DND-41 (cell line): ENCODE results near the gene WDR89.

ENCODE experiments used
- ATAC-seq: fragments of 200-7000 bp; cut with Tn5 transposase; 3 replicates; pipeline ENCODE4 v1.9.1; 2021; ENCODE audit warnings: low read depth; ENCODE audit not compliant: insufficient read depth
- DNase-seq: peaks from one replicate; pipeline ENCODE4 v3.0.0-alpha.2; 2020
- H2AFZ ChIP-seq: 2 replicates; pipeline ENCODE4 v1.6.0; 2012; ENCODE audit warnings: low read depth, low read length
- H3K27ac ChIP-seq: 2 replicates; pipeline ENCODE4 v1.5.1; 2012; ENCODE audit warnings: low read length, inconsistent platforms
- H3K27me3 ChIP-seq: fragments of 200-600 bp; sonication (generic); 2 replicates; pipeline ENCODE4 v1.6.0; 2012; ENCODE audit warnings: low read length, mild to moderate bottlenecking, inconsistent platforms; ENCODE audit not compliant: insufficient read depth, poor library complexity
- H3K36me3 ChIP-seq: 2 replicates; pipeline ENCODE4 v1.5.1; 2012; ENCODE audit warnings: low read length, inconsistent platforms; ENCODE audit not compliant: insufficient read depth
- H3K4me1 ChIP-seq: 2 replicates; pipeline ENCODE4 v1.5.1; 2012; ENCODE audit warnings: mild to moderate bottlenecking, low read length; ENCODE audit not compliant: insufficient read depth
- H3K4me2 ChIP-seq: 2 replicates; pipeline ENCODE4 v1.6.0; 2012; ENCODE audit warnings: mild to moderate bottlenecking, moderate library complexity, low read length, inconsistent platforms; ENCODE audit not compliant: insufficient read depth
- H3K4me3 ChIP-seq, 2 experiments: fragments of 200-600 bp in 1 of 2; shearing (Covaris generic) in 1 of 2; 2 replicates each; pipeline ENCODE4 v1.5.1; 2012 to 2016; ENCODE audit warnings: inconsistent platforms in 2 of 2, low read length in 2 of 2, mild to moderate bottlenecking in 2 of 2, low read depth in 1 of 2, moderate library complexity in 1 of 2
- H3K79me2 ChIP-seq: 2 replicates; pipeline ENCODE4 v1.6.0; 2012; ENCODE audit warnings: low read length, inconsistent platforms; ENCODE audit not compliant: insufficient read depth
- H3K9ac ChIP-seq: 2 replicates; pipeline ENCODE4 v1.6.0; 2012; ENCODE audit warnings: low read depth, mild to moderate bottlenecking, inconsistent platforms, low read length, moderate library complexity
- H3K9me3 ChIP-seq: 2 replicates; pipeline ENCODE4 v1.5.1; 2012; ENCODE audit warnings: low read length, moderate library complexity, mild to moderate bottlenecking, inconsistent platforms; ENCODE audit not compliant: insufficient read depth, severe bottlenecking
- H4K20me1 ChIP-seq: 2 replicates; pipeline ENCODE4 v1.6.0; 2012; ENCODE audit warnings: low read length; ENCODE audit not compliant: insufficient read depth
- EZH2 ChIP-seq: IDR thresholded peaks from 3 replicates; pipeline ENCODE4 v1.6.1; 2012; ENCODE audit warnings: borderline replicate concordance, low read depth, mild to moderate bottlenecking, moderate library complexity, low read length, inconsistent platforms; ENCODE audit not compliant: severe bottlenecking
- TF ChIP-seq, protein P1 (sequence below): IDR thresholded peaks from 2 replicates; pipeline ENCODE4 v1.5.1; 2012; ENCODE audit warnings: borderline replicate concordance, low read length, moderate library complexity, mild to moderate bottlenecking; ENCODE audit not compliant: poor library complexity, severe bottlenecking; ENCODE audit errors: extremely low read depth

The WDR89 gene

DNA sequence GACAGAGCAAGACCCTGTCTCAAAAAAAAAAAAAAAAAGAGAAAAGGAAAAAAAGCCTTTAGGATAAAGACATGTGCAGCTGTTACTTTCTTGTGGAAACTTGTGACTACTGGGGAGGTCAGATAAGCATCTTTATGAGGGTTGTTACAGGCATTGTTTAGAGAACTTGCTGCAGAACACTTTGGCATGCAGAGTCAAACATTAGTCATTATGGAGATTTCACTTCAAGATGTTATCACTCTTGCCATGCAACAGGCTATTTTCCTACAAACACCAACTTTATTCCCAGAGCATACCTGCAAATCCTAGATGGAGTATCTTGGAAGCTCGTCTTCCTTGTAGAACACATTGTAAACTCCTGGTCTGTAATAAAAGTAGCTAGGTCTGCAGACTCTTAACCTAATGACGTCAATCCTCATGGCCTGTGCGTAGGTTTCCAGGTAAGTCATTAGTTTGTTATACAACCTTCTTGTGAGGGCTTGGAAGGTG lies 36.3 kb upstream of the WDR89 start:
- no peaks in the 10 kb centered on the region for H3K79me2 ChIP-seq
- H3K4me2 ChIP-seq: no peak overlapping the region
- ATAC-seq (peak; percentile 37; the same call in 1 of the 3 replicates), DNase-seq (no peak)
- H2AFZ ChIP-seq: no peak overlapping the region
- H3K4me3 ChIP-seq: no peak overlapping the region
- no peaks in the 10 kb centered on the region for H3K36me3 ChIP-seq
- TF ChIP-seq, protein P1, sequence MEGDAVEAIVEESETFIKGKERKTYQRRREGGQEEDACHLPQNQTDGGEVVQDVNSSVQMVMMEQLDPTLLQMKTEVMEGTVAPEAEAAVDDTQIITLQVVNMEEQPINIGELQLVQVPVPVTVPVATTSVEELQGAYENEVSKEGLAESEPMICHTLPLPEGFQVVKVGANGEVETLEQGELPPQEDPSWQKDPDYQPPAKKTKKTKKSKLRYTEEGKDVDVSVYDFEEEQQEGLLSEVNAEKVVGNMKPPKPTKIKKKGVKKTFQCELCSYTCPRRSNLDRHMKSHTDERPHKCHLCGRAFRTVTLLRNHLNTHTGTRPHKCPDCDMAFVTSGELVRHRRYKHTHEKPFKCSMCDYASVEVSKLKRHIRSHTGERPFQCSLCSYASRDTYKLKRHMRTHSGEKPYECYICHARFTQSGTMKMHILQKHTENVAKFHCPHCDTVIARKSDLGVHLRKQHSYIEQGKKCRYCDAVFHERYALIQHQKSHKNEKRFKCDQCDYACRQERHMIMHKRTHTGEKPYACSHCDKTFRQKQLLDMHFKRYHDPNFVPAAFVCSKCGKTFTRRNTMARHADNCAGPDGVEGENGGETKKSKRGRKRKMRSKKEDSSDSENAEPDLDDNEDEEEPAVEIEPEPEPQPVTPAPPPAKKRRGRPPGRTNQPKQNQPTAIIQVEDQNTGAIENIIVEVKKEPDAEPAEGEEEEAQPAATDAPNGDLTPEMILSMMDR: no peak
- no peak for TF ChIP-seq EZH2
- no peaks in the 10 kb centered on the region for H3K9me3 ChIP-seq
- no peaks in the 10 kb centered on the region for H4K20me1 ChIP-seq
- H3K9ac ChIP-seq: no peak overlapping the region
- no peaks in the 10 kb centered on the region for H3K4me1 ChIP-seq
- H3K27ac ChIP-seq: no peak overlapping the region
- H3K27me3 ChIP-seq: no peaks in the 10 kb centered on the region

GRCh38 chr14:63676615-63677014 lies 34.9 kb upstream of the WDR89 start:
- Histone ChIP-seq H3K36me3 (no peaks in the 10 kb centered on the region), H3K9ac (no peak overlapping the region), H3K4me1 (no peaks in the 10 kb centered on the region), H3K79me2 (no peaks in the 10 kb centered on the region), H3K4me3 (no peak overlapping the region), H3K4me2 (no peak overlapping the region), H3K27ac (no peak overlapping the region), H3K27me3 (no peaks in the 10 kb centered on the region), H4K20me1 (no peaks in the 10 kb centered on the region), H3K9me3 (no peaks in the 10 kb centered on the region), H2AFZ (no peak overlapping the region)
- DNase-seq (no peak), ATAC-seq (no peak)
- no peak for TF ChIP-seq EZH2
- TF ChIP-seq, protein P1: no peak

GRCh38 chr14:63673886-63674497 lies 32.3 kb upstream of the WDR89 start:
- Histone ChIP-seq H3K4me2 (no peak overlapping the region), H3K36me3 (no peaks in the 10 kb centered on the region), H3K9ac (no peak overlapping the region), H2AFZ (no peak overlapping the region), H3K4me3 (no peak overlapping the region), H3K27me3 (no peaks in the 10 kb centered on the region), H3K79me2 (no peaks in the 10 kb centered on the region), H4K20me1 (no peaks in the 10 kb centered on the region), H3K9me3 (no peaks in the 10 kb centered on the region), H3K27ac (no peak overlapping the region), H3K4me1 (no peaks in the 10 kb centered on the region)
- no peak for TF ChIP-seq EZH2
- TF ChIP-seq, protein P1: no peak
- DNase-seq (no peak), ATAC-seq (no peak)
